Parathyroid adenoma (tissue), 2 donors: ENCODE results near the gene TNFSF18.

Experiments
- H2AFZ ChIP-seq: fragments of 300-600 bp; sonication (generic); one replicate; pipeline ENCODE4 v1.7.0; 2017; ENCODE audit warnings: antibody characterized with exemption, mild to moderate bottlenecking
- H3K27ac ChIP-seq: fragments of 300-600 bp; sonication (generic); one replicate; pipeline ENCODE4 v1.7.0; 2017
- H3K27me3 ChIP-seq: fragments of 300-600 bp; sonication (generic); one replicate; pipeline ENCODE4 v1.7.0; 2017; ENCODE audit warnings: low read length; ENCODE audit not compliant: control insufficient read depth, insufficient read depth
- H3K36me3 ChIP-seq: fragments of 300-600 bp; sonication (generic); one replicate; pipeline ENCODE4 v1.7.0; 2017; ENCODE audit warnings: low read length; ENCODE audit not compliant: control insufficient read depth, insufficient read depth
- H3K4me1 ChIP-seq: fragments of 300-600 bp; sonication (generic); one replicate; pipeline ENCODE4 v1.7.0; 2017; ENCODE audit warnings: control low read depth
- H3K4me2 ChIP-seq: fragments of 300-600 bp; sonication (generic); one replicate; pipeline ENCODE4 v1.7.0; 2017; ENCODE audit warnings: low read length
- H3K4me3 ChIP-seq: fragments of 300-600 bp; sonication (generic); one replicate; pipeline ENCODE4 v1.7.0; 2017; ENCODE audit warnings: low read depth, low read length
- H3K79me2 ChIP-seq: fragments of 300-600 bp; sonication (generic); one replicate; pipeline ENCODE4 v1.7.0; 2017; ENCODE audit warnings: control low read depth
- H3K9ac ChIP-seq: fragments of 300-600 bp; sonication (generic); one replicate; pipeline ENCODE4 v1.7.0; 2017; ENCODE audit warnings: mild to moderate bottlenecking
- H3K9me3 ChIP-seq: fragments of 300-600 bp; sonication (generic); one replicate; pipeline ENCODE4 v1.7.0; 2017; ENCODE audit warnings: low read length; ENCODE audit not compliant: control insufficient read depth
- TF ChIP-seq, protein P1 (sequence below): fragments of 300-600 bp; sonication (generic); IDR thresholded peaks from one replicate; pipeline ENCODE4 v1.7.0; 2017; ENCODE audit warnings: antibody characterized with exemption, mild to moderate bottlenecking
- donor health status: primary hyperparathyroidism.

The TNFSF18 gene

DNA sequence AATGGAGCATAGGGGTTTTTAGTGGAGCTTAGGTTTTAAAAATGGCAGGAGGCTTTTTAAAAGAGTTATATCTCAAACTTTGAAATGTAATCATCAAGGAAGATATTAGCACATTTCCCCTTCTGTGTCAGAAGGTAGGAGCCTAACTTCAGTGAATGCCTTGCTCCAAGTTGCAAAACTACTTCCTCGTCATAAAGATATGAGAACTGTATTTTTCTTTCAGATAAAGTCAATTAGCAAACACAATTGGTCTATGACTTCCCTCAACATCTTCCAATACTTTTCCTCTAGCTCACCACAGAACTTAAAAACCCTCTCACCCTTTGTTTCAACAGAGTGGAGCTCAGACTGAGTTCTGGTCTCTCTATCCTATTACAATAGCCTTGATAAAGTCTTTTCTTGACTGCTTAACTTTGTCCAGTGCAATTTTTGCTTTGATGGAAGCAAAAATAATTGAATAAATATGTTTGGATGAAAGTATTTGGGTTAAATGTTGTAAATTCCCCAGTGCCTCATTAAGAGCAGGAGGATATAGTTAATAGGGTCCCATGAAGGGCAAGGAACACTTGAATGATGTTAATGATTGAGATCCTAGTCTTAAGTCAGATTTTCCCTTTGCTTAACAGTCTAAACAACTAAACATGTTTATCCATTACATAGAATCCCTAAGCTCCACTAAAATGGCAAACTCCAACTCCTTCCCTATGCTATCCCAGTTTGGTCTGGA lies 58.9 kb downstream of the TNFSF18 start:
- Histone ChIP-seq H3K27ac (no peak overlapping the region), H3K4me2 (no peak overlapping the region), H2AFZ (no peak overlapping the region), H3K4me3 (no peak overlapping the region), H3K27me3 (no peaks in the 10 kb centered on the region), H3K36me3 (no peaks in the 10 kb centered on the region), H3K9me3 (no peaks in the 10 kb centered on the region), H3K79me2 (no peaks in the 10 kb centered on the region), H3K4me1 (no peaks in the 10 kb centered on the region), H3K9ac (no peak overlapping the region)
- TF ChIP-seq, protein P1, sequence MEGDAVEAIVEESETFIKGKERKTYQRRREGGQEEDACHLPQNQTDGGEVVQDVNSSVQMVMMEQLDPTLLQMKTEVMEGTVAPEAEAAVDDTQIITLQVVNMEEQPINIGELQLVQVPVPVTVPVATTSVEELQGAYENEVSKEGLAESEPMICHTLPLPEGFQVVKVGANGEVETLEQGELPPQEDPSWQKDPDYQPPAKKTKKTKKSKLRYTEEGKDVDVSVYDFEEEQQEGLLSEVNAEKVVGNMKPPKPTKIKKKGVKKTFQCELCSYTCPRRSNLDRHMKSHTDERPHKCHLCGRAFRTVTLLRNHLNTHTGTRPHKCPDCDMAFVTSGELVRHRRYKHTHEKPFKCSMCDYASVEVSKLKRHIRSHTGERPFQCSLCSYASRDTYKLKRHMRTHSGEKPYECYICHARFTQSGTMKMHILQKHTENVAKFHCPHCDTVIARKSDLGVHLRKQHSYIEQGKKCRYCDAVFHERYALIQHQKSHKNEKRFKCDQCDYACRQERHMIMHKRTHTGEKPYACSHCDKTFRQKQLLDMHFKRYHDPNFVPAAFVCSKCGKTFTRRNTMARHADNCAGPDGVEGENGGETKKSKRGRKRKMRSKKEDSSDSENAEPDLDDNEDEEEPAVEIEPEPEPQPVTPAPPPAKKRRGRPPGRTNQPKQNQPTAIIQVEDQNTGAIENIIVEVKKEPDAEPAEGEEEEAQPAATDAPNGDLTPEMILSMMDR: no peak

DNA sequence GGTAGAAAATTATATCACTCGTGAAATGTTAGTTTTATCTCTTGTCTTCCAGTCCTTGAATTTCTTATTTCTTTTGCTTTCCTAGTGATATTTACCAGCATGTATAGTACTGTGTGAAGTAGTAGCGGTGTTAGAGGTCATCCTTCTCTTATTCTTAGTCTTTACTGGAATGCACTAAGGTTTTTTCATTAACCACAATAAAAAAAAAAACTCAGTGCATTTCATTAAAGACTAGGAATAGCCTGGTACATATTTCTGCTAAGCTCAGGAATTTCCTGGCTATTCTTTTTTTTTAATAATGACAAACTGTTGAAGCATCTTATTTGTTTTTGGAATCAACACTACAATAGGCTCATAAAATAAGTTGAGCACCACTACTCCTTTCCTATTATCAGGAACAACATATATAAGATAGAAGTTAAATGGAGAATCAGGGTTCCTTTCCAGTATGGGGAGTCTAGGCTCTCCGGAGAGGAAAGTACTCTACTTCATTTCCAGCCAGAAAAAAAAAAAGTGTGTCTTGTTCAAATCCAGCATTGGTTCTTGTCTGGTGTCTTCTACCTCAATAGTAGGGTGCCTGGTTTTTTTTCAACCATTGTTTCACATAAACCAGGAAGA lies 60.0 kb downstream of the TNFSF18 start:
- H3K4me2 ChIP-seq: no peak overlapping the region
- no peaks in the 10 kb centered on the region for H3K4me1 ChIP-seq
- H3K9me3 ChIP-seq: no peaks in the 10 kb centered on the region
- no peak overlapping the region for H3K4me3 ChIP-seq
- no peaks in the 10 kb centered on the region for H3K36me3 ChIP-seq
- no peaks in the 10 kb centered on the region for H3K27me3 ChIP-seq
- H3K27ac ChIP-seq: no peak overlapping the region
- H2AFZ ChIP-seq: no peak overlapping the region
- TF ChIP-seq, protein P1: no peak
- no peak overlapping the region for H3K9ac ChIP-seq
- H3K79me2 ChIP-seq: no peaks in the 10 kb centered on the region
